Measurements from ENCODE around the gene WNT1. TPM values are rescaled to one million over a fixed set of nuclear protein-coding genes. Genes with fewer than 3 reads are reported as not detected.

Gene WNT1
- total RNA-seq, 2 experiments from 2014 or later = not detected

- ChIA-PET POLR2A (interaction anchor here (0.6 to 4.4 kb wide), 7 partner anchors 9 to 43 kb away, joined by 3 to 16 read pairs (median 4); no protein-coding TSS in a partner anchor), CTCF (interaction anchor here (0.6 to 6.0 kb wide), 6 partner anchors 14 to 58 kb away, joined by 3 to 35 read pairs (median 6); no protein-coding TSS in a partner anchor)
- TF ChIP-seq, protein P1, sequence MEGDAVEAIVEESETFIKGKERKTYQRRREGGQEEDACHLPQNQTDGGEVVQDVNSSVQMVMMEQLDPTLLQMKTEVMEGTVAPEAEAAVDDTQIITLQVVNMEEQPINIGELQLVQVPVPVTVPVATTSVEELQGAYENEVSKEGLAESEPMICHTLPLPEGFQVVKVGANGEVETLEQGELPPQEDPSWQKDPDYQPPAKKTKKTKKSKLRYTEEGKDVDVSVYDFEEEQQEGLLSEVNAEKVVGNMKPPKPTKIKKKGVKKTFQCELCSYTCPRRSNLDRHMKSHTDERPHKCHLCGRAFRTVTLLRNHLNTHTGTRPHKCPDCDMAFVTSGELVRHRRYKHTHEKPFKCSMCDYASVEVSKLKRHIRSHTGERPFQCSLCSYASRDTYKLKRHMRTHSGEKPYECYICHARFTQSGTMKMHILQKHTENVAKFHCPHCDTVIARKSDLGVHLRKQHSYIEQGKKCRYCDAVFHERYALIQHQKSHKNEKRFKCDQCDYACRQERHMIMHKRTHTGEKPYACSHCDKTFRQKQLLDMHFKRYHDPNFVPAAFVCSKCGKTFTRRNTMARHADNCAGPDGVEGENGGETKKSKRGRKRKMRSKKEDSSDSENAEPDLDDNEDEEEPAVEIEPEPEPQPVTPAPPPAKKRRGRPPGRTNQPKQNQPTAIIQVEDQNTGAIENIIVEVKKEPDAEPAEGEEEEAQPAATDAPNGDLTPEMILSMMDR (IDR thresholded peaks at IDR 0.05) = no peak
- intact Hi-C loops (cut with micrococcal nuclease) = no loop called here
- H3K36me3 Mint-ChIP-seq (ENCODE audit: low read depth) = peaks cover 42% of the 10 kb centered on the region
- H3K27ac Mint-ChIP-seq = no peak overlapping the region
- no peaks in the 10 kb centered on the region for H3K27me3 Mint-ChIP-seq
- no peak overlapping the region for H3K4me3 Mint-ChIP-seq
- ATAC-seq (no peak), DNase-seq (no peak)
- H3K9me3 Mint-ChIP-seq = no peaks in the 10 kb centered on the region
- peaks cover 2% of the 10 kb centered on the region for H3K4me1 Mint-ChIP-seq (ENCODE audit: low read depth)
These were observed 52.0 kb downstream of the WNT1 start for GRCh38 chr12:49030119-49030518.

DNA sequence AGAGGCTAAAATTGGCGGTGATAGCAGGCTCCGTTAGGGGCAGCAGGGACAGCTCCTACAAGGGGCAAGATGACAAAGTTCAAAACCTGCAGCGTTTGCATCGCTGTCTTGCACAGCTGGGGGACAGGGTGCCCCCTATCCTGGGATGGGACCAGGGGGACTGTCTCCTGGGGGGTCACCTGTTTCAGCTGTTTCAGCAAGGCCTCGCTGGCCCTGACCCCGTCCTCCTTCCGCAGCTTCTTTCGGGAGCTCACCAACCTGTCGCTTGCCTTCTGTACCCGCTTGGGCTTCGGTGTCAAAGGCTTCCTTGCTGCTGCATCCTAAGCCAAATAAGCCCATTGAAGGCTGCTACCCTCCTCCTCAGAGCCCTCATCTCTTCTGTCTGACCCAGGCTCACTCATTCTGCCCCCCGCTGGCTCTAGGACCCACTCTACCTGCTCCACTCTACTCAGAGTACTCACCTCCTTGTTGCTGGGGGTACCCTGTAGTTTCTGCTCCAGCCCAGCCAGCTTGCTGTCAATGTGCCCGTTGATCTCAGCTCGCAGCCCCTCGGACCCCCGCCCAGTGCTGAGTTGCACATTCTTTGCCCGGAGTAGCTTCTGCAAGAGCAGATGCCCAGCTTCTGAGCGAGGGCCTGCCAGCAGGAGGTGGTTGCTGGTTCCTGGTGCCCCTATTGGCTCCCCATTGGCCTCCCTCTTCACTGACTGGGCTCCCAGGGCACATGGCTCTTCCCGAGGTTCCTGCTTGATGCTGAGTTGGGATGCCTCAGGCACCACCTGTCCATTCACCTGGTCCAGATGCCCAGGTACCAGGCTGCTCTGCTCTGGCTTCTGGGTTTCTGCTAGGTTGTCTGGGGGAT is 52.8 kb downstream of the WNT1 start:
- ChIA-PET CTCF (interaction anchor here (1.0 to 6.0 kb wide), 5 partner anchors 13 to 57 kb away, joined by 3 to 35 read pairs (median 8); no protein-coding TSS in a partner anchor), POLR2A (interaction anchor here (0.7 to 4.4 kb wide), 10 partner anchors 7 to 97 kb away, joined by 3 to 16 read pairs (median 3); no protein-coding TSS in a partner anchor)
- ATAC-seq (no peak), DNase-seq (no peak)
- peaks cover 42% of the 10 kb centered on the region for H3K36me3 Mint-ChIP-seq (ENCODE audit: low read depth)
- intact Hi-C loops (cut with micrococcal nuclease) = no loop called here
- TF ChIP-seq, protein P1 (IDR thresholded peaks at IDR 0.05) = no peak
- H3K4me3 Mint-ChIP-seq = no peak overlapping the region
- H3K9me3 Mint-ChIP-seq = no peaks in the 10 kb centered on the region
- peak overlapping the region; percentile 30 for H3K27ac Mint-ChIP-seq
- no peaks in the 10 kb centered on the region for H3K4me1 Mint-ChIP-seq (ENCODE audit: low read depth)
- H3K27me3 Mint-ChIP-seq = no peaks in the 10 kb centered on the region

- no peaks in the 10 kb centered on the region for H3K9me3 Mint-ChIP-seq
- POLR2A ChIA-PET = interaction anchor here (1.0 to 4.4 kb wide), 6 partner anchors 8 to 18 kb away, joined by 3 to 16 read pairs (median 4); no protein-coding TSS in a partner anchor
- CTCF ChIA-PET = interaction anchor here (1.0 to 6.0 kb wide), 4 partner anchors 12 to 57 kb away, joined by 3 to 35 read pairs (median 6); no protein-coding TSS in a partner anchor
- intact Hi-C loops (cut with micrococcal nuclease) = no loop called here
- H3K4me3 Mint-ChIP-seq = no peak overlapping the region
- TF ChIP-seq, protein P1 (IDR thresholded peaks at IDR 0.05) = no peak
- H3K36me3 Mint-ChIP-seq (ENCODE audit: low read depth) = peaks cover 38% of the 10 kb centered on the region
- no peaks in the 10 kb centered on the region for H3K27me3 Mint-ChIP-seq
- ATAC-seq (no peak), DNase-seq (no peak)
- peak overlapping the region; percentile 46 for H3K27ac Mint-ChIP-seq
- H3K4me1 Mint-ChIP-seq (ENCODE audit: low read depth) = no peaks in the 10 kb centered on the region
These were observed 53.5 kb downstream of the WNT1 start for GRCh38 chr12:49031573-49032161.

Other genes starting within 250 kb of the WNT1 start
- gene ADCY6, start 189.2 kb upstream of the WNT1 start, total RNA-seq = not detected
- 1 to 10 TPM; 7.7 to 8.2 TPM for gene CACNB3, start 159.8 kb upstream of the WNT1 start, total RNA-seq
- gene DDX23, start 126.2 kb upstream of the WNT1 start, total RNA-seq = 10 to 100 TPM; 84.5 to 95.6 TPM
- gene RND1, start 112.5 kb upstream of the WNT1 start, total RNA-seq = 1 to 10 TPM; 2.3 to 3.2 TPM
- 100 to 1,000 TPM in 1 of 2 experiments, 10 to 100 TPM in 1; 96.2 to 100 TPM for gene FKBP11, start 52.8 kb upstream of the WNT1 start, total RNA-seq
- gene ARF3, start 20.8 kb upstream of the WNT1 start, total RNA-seq = 10 to 100 TPM; 58.3 to 67.6 TPM
- under 1 TPM; 0.72 to 0.92 TPM for gene WNT10B, start 6.6 kb upstream of the WNT1 start, total RNA-seq
- 1 to 10 TPM in 1 of 2 experiments, under 1 TPM in 1; 0.72 to 1.2 TPM for gene DDN, start 21.1 kb downstream of the WNT1 start, total RNA-seq
- gene PRKAG1, start 40.5 kb downstream of the WNT1 start, total RNA-seq = 10 to 100 TPM; 43.3 to 47.3 TPM
- 10 to 100 TPM; 57.5 to 62.3 TPM for gene KMT2D, start 82.5 kb downstream of the WNT1 start, total RNA-seq
- 10 to 100 TPM; 18.5 to 19.8 TPM for gene RHEBL1, start 91.7 kb downstream of the WNT1 start, total RNA-seq
- gene DHH, start 116.5 kb downstream of the WNT1 start, total RNA-seq = under 1 TPM in 1 of 2 experiments, not detected in 1; 0.14 TPM
- 10 to 100 TPM; 43.5 to 50.9 TPM for gene LMBR1L, start 132.5 kb downstream of the WNT1 start, total RNA-seq
- gene TUBA1B, start 153.1 kb downstream of the WNT1 start, total RNA-seq = 1,000 to 10,000 TPM; 2,169 to 2,181 TPM
- 10 to 100 TPM; 70.6 to 71.2 TPM for gene TUBA1A, start 210.8 kb downstream of the WNT1 start, total RNA-seq